ENCODE data around the gene LRRC4. TPM values are rescaled to one million over a fixed set of nuclear protein-coding genes. Genes with fewer than 3 reads are reported as not detected.

LRRC4 gene
- total RNA-seq, 2 donors from 2014 or later: 1.5 TPM

DNA sequence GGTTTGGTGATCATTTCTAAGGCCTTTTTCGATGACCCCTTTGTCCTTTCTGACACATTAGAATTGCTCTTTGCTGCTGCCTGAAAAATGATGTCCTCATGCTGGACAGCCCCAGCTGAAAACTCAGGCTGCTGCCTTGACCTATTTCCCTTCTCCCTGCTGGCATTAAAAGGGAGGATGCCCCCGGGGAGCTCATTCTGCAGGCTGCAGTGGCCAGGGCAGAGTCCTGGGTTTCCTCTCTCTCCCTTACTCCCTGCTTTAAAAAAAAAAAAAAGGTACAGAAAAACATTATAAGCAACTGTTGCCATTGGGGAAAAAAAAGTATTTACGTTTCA is 35.4 kb downstream of the LRRC4 start:
- Mint-ChIP-seq H3K9me3 (no peaks in the 10 kb centered on the region), H3K36me3 (ENCODE audit: low read depth) (peaks cover 19% of the 10 kb centered on the region), H3K27ac (peak overlapping the region; percentile 65), H3K4me3 (no peak overlapping the region), H3K27me3 (ENCODE audit: insufficient read depth) (no peaks in the 10 kb centered on the region), H3K4me1 (peaks cover 28% of the 10 kb centered on the region)
- no peak for DNase-seq
- WGBS, 2 experiments (ENCODE audit: insufficient coverage in 1 of 2, insufficient read length in 1 of 2): 85 to 86% methylated on average over 2 to 3 of the region's 3 CpGs
- TF ChIP-seq, protein P1, sequence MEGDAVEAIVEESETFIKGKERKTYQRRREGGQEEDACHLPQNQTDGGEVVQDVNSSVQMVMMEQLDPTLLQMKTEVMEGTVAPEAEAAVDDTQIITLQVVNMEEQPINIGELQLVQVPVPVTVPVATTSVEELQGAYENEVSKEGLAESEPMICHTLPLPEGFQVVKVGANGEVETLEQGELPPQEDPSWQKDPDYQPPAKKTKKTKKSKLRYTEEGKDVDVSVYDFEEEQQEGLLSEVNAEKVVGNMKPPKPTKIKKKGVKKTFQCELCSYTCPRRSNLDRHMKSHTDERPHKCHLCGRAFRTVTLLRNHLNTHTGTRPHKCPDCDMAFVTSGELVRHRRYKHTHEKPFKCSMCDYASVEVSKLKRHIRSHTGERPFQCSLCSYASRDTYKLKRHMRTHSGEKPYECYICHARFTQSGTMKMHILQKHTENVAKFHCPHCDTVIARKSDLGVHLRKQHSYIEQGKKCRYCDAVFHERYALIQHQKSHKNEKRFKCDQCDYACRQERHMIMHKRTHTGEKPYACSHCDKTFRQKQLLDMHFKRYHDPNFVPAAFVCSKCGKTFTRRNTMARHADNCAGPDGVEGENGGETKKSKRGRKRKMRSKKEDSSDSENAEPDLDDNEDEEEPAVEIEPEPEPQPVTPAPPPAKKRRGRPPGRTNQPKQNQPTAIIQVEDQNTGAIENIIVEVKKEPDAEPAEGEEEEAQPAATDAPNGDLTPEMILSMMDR (conservative IDR thresholded peaks at IDR 0.05): no peak
- H3K9me3 ChIP-seq (ENCODE audit: control insufficient read depth, low read length): no peaks in the 10 kb centered on the region
- H3K4me3 ChIP-seq (ENCODE audit: low read length): no peak overlapping the region
- H3K27me3 ChIP-seq (ENCODE audit: control insufficient read depth, insufficient read depth, low read length, poor library complexity, severe bottlenecking): no peaks in the 10 kb centered on the region
- peaks cover 13% of the 10 kb centered on the region for H3K4me1 ChIP-seq (ENCODE audit: control insufficient read depth, insufficient read depth, low read length)
- no peak overlapping the region for H3K9ac ChIP-seq (ENCODE audit: extremely low read depth, low read length, poor library complexity, severe bottlenecking)
- peaks cover 73% of the 10 kb centered on the region for H3K36me3 ChIP-seq (ENCODE audit: control insufficient read depth, insufficient read depth, low read length)
- peak overlapping the region; percentile 67 for H3K27ac ChIP-seq (ENCODE audit: low read depth, low read length)

DNA sequence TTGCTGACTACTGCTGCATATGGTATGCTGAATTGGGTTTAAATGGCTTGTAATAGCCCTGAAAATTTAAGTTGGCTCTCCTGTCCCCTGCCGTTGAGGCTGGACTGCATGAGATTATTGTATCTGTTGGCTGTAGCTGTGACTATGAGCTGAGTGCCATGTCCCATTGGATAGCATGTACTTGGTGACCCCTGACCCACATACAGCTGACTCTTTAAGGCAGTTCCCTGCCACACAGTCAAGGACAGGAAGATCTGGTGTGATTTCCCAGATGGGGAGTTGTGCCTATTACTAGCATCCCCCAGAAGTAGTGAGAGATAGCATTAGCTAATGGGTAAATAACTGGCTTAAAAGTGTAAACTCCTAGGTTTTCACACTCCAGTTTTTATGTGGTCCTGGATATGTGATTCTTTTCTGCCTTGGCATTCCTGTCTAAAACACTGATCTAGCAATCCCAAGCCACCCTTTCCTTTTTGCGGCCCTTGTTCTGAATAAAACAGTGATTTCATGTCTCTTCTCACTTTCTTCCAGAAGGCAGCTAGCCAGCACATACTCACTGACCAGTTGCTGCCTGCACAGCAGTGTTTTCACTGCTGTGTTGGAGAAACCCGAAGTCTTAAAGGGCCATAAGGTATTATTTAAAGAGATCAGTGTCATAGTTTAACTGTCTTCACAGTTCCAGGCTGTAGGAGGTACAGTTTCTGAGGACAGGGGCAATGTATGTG is 35.9 kb downstream of the LRRC4 start:
- no peaks in the 10 kb centered on the region for H3K9me3 ChIP-seq (ENCODE audit: control insufficient read depth, low read length)
- Mint-ChIP-seq H3K36me3 (ENCODE audit: low read depth) (peaks cover 16% of the 10 kb centered on the region), H3K4me1 (peaks cover 28% of the 10 kb centered on the region), H3K4me3 (no peak overlapping the region), H3K9me3 (no peaks in the 10 kb centered on the region), H3K27ac (peak overlapping the region; percentile 45), H3K27me3 (ENCODE audit: insufficient read depth) (no peaks in the 10 kb centered on the region)
- no peak overlapping the region for H3K9ac ChIP-seq (ENCODE audit: extremely low read depth, low read length, poor library complexity, severe bottlenecking)
- WGBS, 2 experiments (ENCODE audit: insufficient coverage in 1 of 2, insufficient read length in 1 of 2): 79 to 89% methylated on average over 2 to 3 of the region's 3 CpGs
- TF ChIP-seq, protein P1 (conservative IDR thresholded peaks at IDR 0.05): no peak
- peaks cover 73% of the 10 kb centered on the region for H3K36me3 ChIP-seq (ENCODE audit: control insufficient read depth, insufficient read depth, low read length)
- H3K27me3 ChIP-seq (ENCODE audit: control insufficient read depth, insufficient read depth, low read length, poor library complexity, severe bottlenecking): no peaks in the 10 kb centered on the region
- H3K4me1 ChIP-seq (ENCODE audit: control insufficient read depth, insufficient read depth, low read length): peaks cover 13% of the 10 kb centered on the region
- no peak for DNase-seq
- peak overlapping the region; percentile 67 for H3K27ac ChIP-seq (ENCODE audit: low read depth, low read length)
- H3K4me3 ChIP-seq (ENCODE audit: low read length): no peak overlapping the region

DNA sequence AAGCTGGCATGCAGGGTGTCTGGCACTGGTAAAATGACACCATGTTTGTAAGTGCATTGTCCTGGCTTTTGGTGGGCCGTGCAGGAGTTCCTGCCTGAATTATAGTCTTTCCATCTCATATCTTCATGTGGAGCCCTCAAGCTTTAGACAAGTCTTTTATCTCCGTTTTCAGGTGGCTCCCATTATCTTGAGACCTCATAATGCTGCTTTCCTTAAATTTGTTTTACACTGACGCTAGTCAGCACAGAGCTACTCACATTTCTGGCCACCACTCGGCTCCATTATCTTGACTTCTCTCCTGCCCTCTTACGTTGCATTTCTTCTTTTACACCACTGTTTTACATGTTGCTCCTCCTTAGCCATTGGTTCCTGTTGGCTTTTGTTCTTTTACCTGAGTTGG is 37.2 kb downstream of the LRRC4 start:
- no peak overlapping the region for H3K27ac Mint-ChIP-seq
- Histone ChIP-seq H3K27ac (ENCODE audit: low read depth, low read length) (no peak overlapping the region), H3K9ac (ENCODE audit: extremely low read depth, low read length, poor library complexity, severe bottlenecking) (no peak overlapping the region), H3K4me1 (ENCODE audit: control insufficient read depth, insufficient read depth, low read length) (peaks cover 13% of the 10 kb centered on the region), H3K4me3 (ENCODE audit: low read length) (no peak overlapping the region), H3K9me3 (ENCODE audit: control insufficient read depth, low read length) (no peaks in the 10 kb centered on the region), H3K36me3 (ENCODE audit: control insufficient read depth, insufficient read depth, low read length) (peaks cover 75% of the 10 kb centered on the region), H3K27me3 (ENCODE audit: control insufficient read depth, insufficient read depth, low read length, poor library complexity, severe bottlenecking) (no peaks in the 10 kb centered on the region)
- H3K4me1 Mint-ChIP-seq: peaks cover 28% of the 10 kb centered on the region
- no peaks in the 10 kb centered on the region for H3K27me3 Mint-ChIP-seq (ENCODE audit: insufficient read depth)
- no peaks in the 10 kb centered on the region for H3K9me3 Mint-ChIP-seq
- DNase-seq: no peak
- TF ChIP-seq, protein P1 (conservative IDR thresholded peaks at IDR 0.05): no peak
- 95% methylated on average over 5 of the region's 5 CpGs for WGBS, 2 experiments (ENCODE audit: insufficient coverage in 1 of 2, insufficient read length in 1 of 2)
- no peak overlapping the region for H3K4me3 Mint-ChIP-seq
- peaks cover 13% of the 10 kb centered on the region for H3K36me3 Mint-ChIP-seq (ENCODE audit: low read depth)
